RWPE2 (cell line): ENCODE results near the gene RABGAP1L.
"Not testable (repeated sequence)": the region's sequence is repeated elsewhere in the genome, so short reads cannot be mapped to it uniquely, and the experiment has no call there.

Experiments
- ATAC-seq: fragments of 200-7000 bp; cut with Tn5 transposase; 3 replicates; pipeline ENCODE4 v1.9.1; 2021; ENCODE audit warnings: low read depth
- DNase-seq: peaks from one replicate; pipeline ENCODE4 v3.0.0-alpha.2; 2020; ENCODE audit warnings: low spot score
- H3K27ac ChIP-seq: fragments of 450-650 bp; 2 replicates; pipeline ENCODE4 v1.5.1; 2017; ENCODE audit warnings: mild to moderate bottlenecking; ENCODE audit not compliant: poor library complexity, severe bottlenecking
- H3K27me3 ChIP-seq: fragments of 250-450 bp; sonication (Bioruptor Pico); 2 replicates; pipeline ENCODE4 v1.5.1; 2021; ENCODE audit warnings: mild to moderate bottlenecking, moderate library complexity; ENCODE audit not compliant: insufficient read depth, poor library complexity, severe bottlenecking
- H3K36me3 ChIP-seq: fragments of 250-450 bp; sonication (Bioruptor Pico); 2 replicates; pipeline ENCODE4 v1.5.1; 2020; ENCODE audit warnings: low read depth, mild to moderate bottlenecking, moderate library complexity
- H3K4me1 ChIP-seq: fragments of 250-450 bp; sonication (Bioruptor Pico); 2 replicates; pipeline ENCODE4 v1.5.1; 2021; ENCODE audit warnings: mild to moderate bottlenecking, moderate library complexity; ENCODE audit not compliant: insufficient read depth, poor library complexity, severe bottlenecking
- H3K4me3 ChIP-seq: fragments of 250-450 bp; sonication (Bioruptor Pico); 2 replicates; pipeline ENCODE4 v1.5.1; 2021; ENCODE audit warnings: mild to moderate bottlenecking, moderate library complexity; ENCODE audit not compliant: severe bottlenecking
- H3K9me3 ChIP-seq: fragments of 250-450 bp; sonication (Bioruptor Pico); 2 replicates; pipeline ENCODE4 v1.5.1; 2021; ENCODE audit warnings: mild to moderate bottlenecking, moderate library complexity; ENCODE audit not compliant: severe bottlenecking
- TF ChIP-seq, protein P1 (sequence below): fragments of 450-650 bp; IDR thresholded peaks from one replicate; pipeline ENCODE4 v1.5.1; 2017; ENCODE audit warnings: mild to moderate bottlenecking, moderate library complexity; ENCODE audit not compliant: poor library complexity, severe bottlenecking

RABGAP1L gene

DNA sequence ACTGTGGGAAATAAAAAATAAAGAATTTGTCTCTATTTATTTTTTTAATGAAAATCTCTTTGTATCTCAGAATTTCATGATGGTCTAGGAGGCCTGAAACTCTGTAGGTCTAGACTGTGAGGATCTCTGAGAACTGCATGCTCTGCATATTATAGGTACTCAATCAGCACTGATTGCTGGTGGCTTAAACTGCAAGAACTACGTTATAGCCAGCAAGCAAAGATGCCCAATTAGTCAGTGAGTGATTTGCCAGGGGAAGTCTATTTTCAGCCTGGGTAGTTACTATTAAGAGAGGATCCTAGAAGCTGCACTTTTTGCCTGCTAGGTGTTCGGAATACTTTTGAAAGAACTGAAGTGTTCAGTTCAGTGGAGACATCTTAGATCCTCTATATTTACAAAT, 375.9 kb downstream of the RABGAP1L start:
- DNase-seq (no peak), ATAC-seq (no peak)
- no peak overlapping the region for H3K4me3 ChIP-seq
- H3K9me3 ChIP-seq = peaks cover 5% of the 10 kb centered on the region
- TF ChIP-seq, protein P1, sequence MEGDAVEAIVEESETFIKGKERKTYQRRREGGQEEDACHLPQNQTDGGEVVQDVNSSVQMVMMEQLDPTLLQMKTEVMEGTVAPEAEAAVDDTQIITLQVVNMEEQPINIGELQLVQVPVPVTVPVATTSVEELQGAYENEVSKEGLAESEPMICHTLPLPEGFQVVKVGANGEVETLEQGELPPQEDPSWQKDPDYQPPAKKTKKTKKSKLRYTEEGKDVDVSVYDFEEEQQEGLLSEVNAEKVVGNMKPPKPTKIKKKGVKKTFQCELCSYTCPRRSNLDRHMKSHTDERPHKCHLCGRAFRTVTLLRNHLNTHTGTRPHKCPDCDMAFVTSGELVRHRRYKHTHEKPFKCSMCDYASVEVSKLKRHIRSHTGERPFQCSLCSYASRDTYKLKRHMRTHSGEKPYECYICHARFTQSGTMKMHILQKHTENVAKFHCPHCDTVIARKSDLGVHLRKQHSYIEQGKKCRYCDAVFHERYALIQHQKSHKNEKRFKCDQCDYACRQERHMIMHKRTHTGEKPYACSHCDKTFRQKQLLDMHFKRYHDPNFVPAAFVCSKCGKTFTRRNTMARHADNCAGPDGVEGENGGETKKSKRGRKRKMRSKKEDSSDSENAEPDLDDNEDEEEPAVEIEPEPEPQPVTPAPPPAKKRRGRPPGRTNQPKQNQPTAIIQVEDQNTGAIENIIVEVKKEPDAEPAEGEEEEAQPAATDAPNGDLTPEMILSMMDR = no peak
- H3K27me3 ChIP-seq = no peaks in the 10 kb centered on the region
- H3K27ac ChIP-seq = no peak overlapping the region
- H3K4me1 ChIP-seq = no peaks in the 10 kb centered on the region
- no peaks in the 10 kb centered on the region for H3K36me3 ChIP-seq

DNA sequence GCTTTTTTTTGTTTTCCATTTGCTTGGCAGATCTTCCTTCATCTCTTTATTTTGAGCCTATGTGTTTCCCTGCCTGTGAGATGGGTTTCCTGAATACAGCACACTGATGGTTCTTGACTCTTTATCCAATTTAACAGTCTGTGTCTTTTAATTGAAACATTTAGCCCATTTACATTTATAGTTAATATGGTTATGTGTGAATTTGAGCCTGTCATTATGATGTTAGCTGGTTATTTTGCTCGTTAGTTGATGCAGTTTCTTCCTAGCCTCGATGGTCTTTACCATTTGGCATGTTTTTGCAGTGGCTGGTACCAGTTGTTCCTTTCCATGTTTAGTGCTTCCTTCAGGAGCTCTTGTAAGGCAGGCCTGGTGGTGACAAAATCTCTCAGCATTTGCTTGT, 384.1 kb downstream of the RABGAP1L start:
- H3K9me3 ChIP-seq, DNase-seq, H3K36me3 ChIP-seq, H3K27me3 ChIP-seq, ATAC-seq, H3K27ac ChIP-seq, H3K4me1 ChIP-seq, H3K4me3 ChIP-seq: not testable (repeated sequence)

DNA sequence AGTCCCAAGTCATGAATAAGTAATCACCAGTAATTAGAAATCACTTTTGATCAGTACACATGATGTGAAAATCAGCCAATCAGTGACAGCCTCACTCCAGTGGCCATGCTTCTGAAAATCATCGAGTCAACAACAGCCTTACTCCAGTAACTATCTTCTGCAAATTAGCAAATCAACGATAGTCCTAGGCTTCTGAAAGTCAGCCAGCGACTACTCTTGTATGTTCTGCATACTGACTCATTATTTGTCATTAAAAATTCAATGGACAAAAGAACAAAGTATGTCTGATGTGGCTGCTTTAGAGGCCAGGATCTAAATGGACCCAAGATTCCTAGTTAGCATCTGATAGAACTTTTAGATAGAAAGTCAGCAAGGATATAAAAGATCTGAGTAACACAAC, 391.0 kb downstream of the RABGAP1L start:
- Histone ChIP-seq H3K4me1 (no peaks in the 10 kb centered on the region), H3K36me3 (no peaks in the 10 kb centered on the region), H3K4me3 (no peak overlapping the region), H3K27ac (no peak overlapping the region), H3K27me3 (no peaks in the 10 kb centered on the region), H3K9me3 (no peaks in the 10 kb centered on the region)
- DNase-seq (no peak), ATAC-seq (0 out of 3 replicates have a peak, but pooled peaks have one; percentile 23)
- TF ChIP-seq, protein P1 = no peak

DNA sequence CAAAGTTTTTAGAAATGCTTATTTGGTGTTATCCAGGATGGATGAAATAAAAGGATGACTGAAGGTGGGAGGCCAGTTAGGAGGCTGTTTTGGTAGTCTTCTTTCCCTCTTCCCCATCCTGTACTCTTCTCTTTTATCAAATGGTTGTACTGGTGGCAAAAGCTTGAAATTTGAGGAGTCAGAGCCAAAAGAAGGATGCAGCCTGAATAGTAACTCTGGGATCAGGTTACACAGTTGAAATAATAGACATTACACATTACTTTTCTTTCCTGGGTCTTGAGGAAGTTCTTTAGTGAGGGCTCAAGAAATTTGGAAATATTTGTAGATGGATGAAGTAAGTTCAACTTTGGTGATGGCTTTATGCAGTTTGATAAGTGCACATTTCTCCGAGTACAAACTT, 397.1 kb downstream of the RABGAP1L start:
- H3K4me3 ChIP-seq = no peak overlapping the region
- TF ChIP-seq, protein P1 = no peak
- no peak for DNase-seq
- H3K27me3 ChIP-seq = no peaks in the 10 kb centered on the region
- no peak overlapping the region for H3K27ac ChIP-seq
- no peaks in the 10 kb centered on the region for H3K4me1 ChIP-seq
- no peaks in the 10 kb centered on the region for H3K36me3 ChIP-seq
- no peak for ATAC-seq
- no peaks in the 10 kb centered on the region for H3K9me3 ChIP-seq

DNA sequence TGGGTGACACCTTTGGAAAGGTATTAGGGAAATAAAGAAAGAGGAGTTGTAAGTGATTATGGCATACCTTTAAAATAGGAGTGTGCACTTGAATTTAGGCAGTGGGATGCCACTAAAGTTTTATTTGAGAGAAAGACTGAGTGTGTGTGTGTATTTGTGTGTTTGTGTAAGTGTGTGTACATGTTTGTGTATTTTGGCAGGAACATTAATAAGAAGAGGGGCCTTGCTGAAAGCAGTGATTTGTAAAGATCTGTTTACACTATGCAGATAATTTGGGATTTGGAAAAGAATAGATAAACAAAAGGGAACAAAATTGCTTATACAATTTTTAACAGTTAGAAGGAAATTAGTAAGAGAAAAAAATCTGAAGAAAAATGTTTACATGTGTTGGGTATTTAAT, 409.2 kb downstream of the RABGAP1L start:
- Histone ChIP-seq H3K27ac (no peak overlapping the region), H3K4me3 (no peak overlapping the region), H3K9me3 (no peaks in the 10 kb centered on the region), H3K4me1 (no peaks in the 10 kb centered on the region), H3K36me3 (no peaks in the 10 kb centered on the region), H3K27me3 (no peaks in the 10 kb centered on the region)
- ATAC-seq = no peak
- TF ChIP-seq, protein P1 = no peak
- DNase-seq = no peak
